Measurements from ENCODE around the gene AMZ2.
"Not testable (repeated sequence)": the region's sequence is repeated elsewhere in the genome, so short reads cannot be mapped to it uniquely, and the experiment has no call there.

AMZ2 gene

DNA sequence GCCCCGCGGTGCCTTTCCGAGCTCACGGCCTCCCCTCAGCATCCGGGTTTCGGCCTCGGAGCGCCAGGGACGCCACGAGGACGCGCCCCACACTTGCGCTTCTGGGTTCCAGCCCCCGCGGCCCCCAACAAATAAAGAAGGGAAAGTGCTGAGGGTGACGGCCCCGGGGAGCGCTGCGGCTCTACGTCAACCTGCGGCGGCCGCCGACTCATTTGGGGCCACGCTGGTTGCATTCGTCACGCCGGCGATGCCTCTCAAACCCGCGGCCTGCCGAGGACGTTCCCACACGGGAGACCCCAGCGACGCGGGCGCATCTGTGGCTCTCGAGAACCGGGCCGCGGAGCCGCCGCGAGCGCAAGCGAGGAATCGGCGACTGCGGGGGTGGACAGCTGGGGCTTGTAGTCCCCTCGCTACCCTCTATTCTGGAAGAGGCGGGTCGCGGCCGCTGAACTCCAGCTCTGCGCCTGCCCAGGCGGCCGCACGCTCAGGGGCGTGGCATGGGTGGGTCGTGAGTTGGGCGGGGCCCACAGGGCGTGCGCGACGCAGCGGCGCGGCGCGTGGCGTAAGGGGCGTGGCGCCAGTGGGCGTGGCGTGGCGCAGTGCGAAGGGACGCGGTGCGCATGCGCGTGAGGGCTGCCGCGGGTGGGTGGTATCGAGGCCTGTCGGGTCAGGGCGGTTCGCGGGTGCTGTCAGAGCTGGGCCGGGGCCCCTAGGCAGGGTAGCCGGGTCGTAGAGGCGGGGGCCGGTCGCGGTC lies at the start of gene AMZ2:
AMZ2 (plus strand) TSS at position 599 of the 754 bp plus-strand sequence. CDS start 2,145 bp downstream, outside the sequence.
- H3K36me3 ChIP-seq (ENCODE audit: control insufficient read depth, insufficient read depth, low read length) = no peaks in the 10 kb centered on the region
- no peaks in the 10 kb centered on the region for H3K27me3 ChIP-seq (ENCODE audit: control insufficient read depth, insufficient read depth, low read length)
- peak within 1 kb of the TSS; percentile 87 for H3K9ac ChIP-seq (ENCODE audit: low read length)
- peaks cover 4% of the 10 kb centered on the region for H3K4me1 ChIP-seq (ENCODE audit: control insufficient read depth, insufficient read depth, low read length)
- H3K27ac ChIP-seq (ENCODE audit: low read depth, low read length) = peak within 1 kb of the TSS; percentile 93
- peak within 1 kb of the TSS; percentile 81 for H3K4me3 ChIP-seq (ENCODE audit: low read length)

GRCh38 chr17:68198931-68199836 lies 48.7 kb upstream of the AMZ2 start:
- Histone ChIP-seq H3K27me3 (ENCODE audit: control insufficient read depth, insufficient read depth, low read length) (peaks cover 32% of the 10 kb centered on the region), H3K4me3 (ENCODE audit: low read length) (peak overlapping the region; percentile 61), H3K9ac (ENCODE audit: low read length) (no peak overlapping the region), H3K4me1 (ENCODE audit: control insufficient read depth, insufficient read depth, low read length) (peaks cover 10% of the 10 kb centered on the region), H3K36me3 (ENCODE audit: control insufficient read depth, insufficient read depth, low read length) (no peaks in the 10 kb centered on the region), H3K27ac (ENCODE audit: low read depth, low read length) (no peak overlapping the region)

DNA sequence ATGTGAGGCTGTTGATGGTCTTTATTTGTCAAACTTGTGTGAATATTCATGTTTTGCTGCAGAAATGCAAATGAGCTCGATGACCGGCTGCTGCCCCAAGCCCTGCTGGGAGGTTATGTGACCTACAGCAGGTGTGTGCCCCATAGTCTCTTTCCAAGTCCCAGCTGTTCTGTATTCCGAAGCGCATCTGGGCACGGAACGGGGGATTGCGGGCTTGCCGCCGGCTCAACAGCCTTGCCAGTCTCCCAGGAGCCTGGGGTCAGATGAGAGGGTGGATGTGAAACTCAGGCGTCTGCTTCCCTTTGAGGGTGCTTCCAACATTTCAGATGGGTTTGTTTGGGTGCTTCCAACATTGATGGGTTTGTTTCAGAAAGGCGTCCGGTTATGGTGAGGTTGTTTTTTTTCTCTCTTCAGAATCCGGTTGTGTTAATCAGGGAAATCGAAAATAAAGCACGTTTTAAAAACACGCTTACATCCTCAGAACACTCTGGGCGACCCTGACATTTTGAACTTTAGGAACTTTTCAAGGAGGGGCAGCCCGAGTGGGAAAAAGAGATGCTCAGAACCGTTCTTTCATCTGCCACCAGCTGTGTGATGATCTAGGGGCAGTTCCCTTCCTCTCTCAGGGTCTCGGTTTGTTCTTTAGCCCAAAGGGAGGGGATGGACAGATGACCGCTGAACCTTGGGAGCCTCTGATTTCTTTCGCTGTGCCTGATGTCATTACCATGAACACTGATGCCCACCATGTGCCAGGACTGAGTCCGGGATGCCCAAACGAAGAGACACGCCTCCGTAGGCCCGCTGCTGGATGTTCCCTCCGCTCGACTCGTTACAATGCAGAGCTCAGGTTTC lies 47.8 kb upstream of the AMZ2 start:
- Histone ChIP-seq H3K36me3 (ENCODE audit: control insufficient read depth, insufficient read depth, low read length) (no peaks in the 10 kb centered on the region), H3K27me3 (ENCODE audit: control insufficient read depth, insufficient read depth, low read length) (peaks cover 32% of the 10 kb centered on the region), H3K9ac (ENCODE audit: low read length) (no peak overlapping the region), H3K4me1 (ENCODE audit: control insufficient read depth, insufficient read depth, low read length) (peaks cover 10% of the 10 kb centered on the region), H3K4me3 (ENCODE audit: low read length) (peak overlapping the region; percentile 61), H3K27ac (ENCODE audit: low read depth, low read length) (no peak overlapping the region)

DNA sequence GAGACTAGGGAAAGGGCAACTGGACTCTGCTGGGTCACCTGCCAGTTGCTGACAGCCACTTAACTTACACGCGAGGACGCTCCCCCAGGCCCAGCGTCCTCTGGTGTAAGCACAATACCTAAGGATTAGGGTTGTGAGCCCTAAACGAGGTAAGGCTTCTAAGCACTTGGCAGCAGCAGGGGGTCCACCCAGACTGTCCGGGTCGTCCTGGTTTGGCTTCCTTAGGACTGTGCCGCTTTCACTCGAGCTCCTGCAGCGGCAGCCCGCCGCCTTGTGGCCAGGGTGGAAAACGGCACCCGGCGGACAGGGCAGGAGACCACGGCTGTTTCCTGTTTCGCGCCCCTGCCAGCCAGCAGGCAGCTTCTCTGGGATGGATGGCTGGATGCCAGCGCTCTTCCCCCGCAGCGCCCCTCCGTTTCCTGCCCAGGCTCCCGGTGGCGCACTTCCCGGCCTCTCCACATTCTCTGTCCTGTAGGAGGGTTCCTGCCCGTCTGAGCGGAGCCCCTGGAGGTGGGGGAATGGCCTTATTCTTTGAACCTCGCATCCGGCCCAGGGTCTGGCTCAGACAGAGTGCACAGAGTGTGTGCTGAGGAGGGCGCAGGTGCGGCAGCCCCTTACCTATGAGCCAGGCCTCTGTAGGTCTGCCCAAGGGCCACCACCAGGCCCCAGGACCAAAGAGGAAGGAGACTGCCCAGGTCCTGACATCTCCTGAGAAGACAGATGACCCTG lies 47.0 kb upstream of the AMZ2 start:
- Histone ChIP-seq H3K4me1 (ENCODE audit: control insufficient read depth, insufficient read depth, low read length) (peaks cover 10% of the 10 kb centered on the region), H3K27ac (ENCODE audit: low read depth, low read length) (no peak overlapping the region), H3K27me3 (ENCODE audit: control insufficient read depth, insufficient read depth, low read length) (peaks cover 25% of the 10 kb centered on the region), H3K36me3 (ENCODE audit: control insufficient read depth, insufficient read depth, low read length) (no peaks in the 10 kb centered on the region), H3K9ac (ENCODE audit: low read length) (peak overlapping the region; percentile 32), H3K4me3 (ENCODE audit: low read length) (peak overlapping the region; percentile 61)

DNA sequence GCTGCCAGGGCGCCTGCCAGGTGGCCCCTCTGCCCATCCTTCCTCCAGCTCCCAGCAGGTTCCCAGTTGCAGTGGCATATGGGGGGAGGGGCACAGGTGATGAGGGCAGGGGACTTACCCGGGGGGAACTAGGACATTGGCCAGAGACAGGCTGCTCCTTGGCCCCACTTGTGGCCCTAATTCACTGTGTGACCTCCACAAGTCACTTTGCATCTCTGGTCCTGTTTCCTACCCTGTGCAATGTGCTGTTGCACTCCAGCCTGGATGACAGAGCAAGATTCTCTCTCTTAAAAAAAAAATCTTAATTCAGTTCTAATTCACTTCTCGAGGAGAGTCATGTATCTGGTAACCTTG lies 46.4 kb upstream of the AMZ2 start:
- not testable (repeated sequence) for H3K4me3 ChIP-seq (ENCODE audit: low read length); H3K9ac ChIP-seq (ENCODE audit: low read length); H3K36me3 ChIP-seq (ENCODE audit: control insufficient read depth, insufficient read depth, low read length); H3K27ac ChIP-seq (ENCODE audit: low read depth, low read length); H3K4me1 ChIP-seq (ENCODE audit: control insufficient read depth, insufficient read depth, low read length)
- peaks cover 24% of the 10 kb centered on the region for H3K27me3 ChIP-seq (ENCODE audit: control insufficient read depth, insufficient read depth, low read length)

- not testable (repeated sequence) for H3K36me3 ChIP-seq (ENCODE audit: control insufficient read depth, insufficient read depth, low read length); H3K9ac ChIP-seq (ENCODE audit: low read length); H3K27ac ChIP-seq (ENCODE audit: low read depth, low read length); H3K4me3 ChIP-seq (ENCODE audit: low read length); H3K4me1 ChIP-seq (ENCODE audit: control insufficient read depth, insufficient read depth, low read length)
- peaks cover 18% of the 10 kb centered on the region for H3K27me3 ChIP-seq (ENCODE audit: control insufficient read depth, insufficient read depth, low read length)
Observed at GRCh38 chr17:68202321-68202720, 45.5 kb upstream of the AMZ2 start.

GRCh38 chr17:68204736-68205135 lies 43.1 kb upstream of the AMZ2 start:
- H3K27ac ChIP-seq (ENCODE audit: low read depth, low read length) = no peak overlapping the region

GRCh38 chr17:68205251-68205807 lies 42.5 kb upstream of the AMZ2 start:
- Histone ChIP-seq H3K36me3 (ENCODE audit: control insufficient read depth, insufficient read depth, low read length) (no peaks in the 10 kb centered on the region), H3K9ac (ENCODE audit: low read length) (peak overlapping the region; percentile 21), H3K4me3 (ENCODE audit: low read length) (peak overlapping the region; percentile 91), H3K4me1 (ENCODE audit: control insufficient read depth, insufficient read depth, low read length) (peaks cover 5% of the 10 kb centered on the region), H3K27ac (ENCODE audit: low read depth, low read length) (peak overlapping the region; percentile 80), H3K27me3 (ENCODE audit: control insufficient read depth, insufficient read depth, low read length) (peaks cover 4% of the 10 kb centered on the region)

More at GRCh38 chr17:68204736-68205135, 43.1 kb upstream of the AMZ2 start:
- Histone ChIP-seq H3K4me1 (ENCODE audit: control insufficient read depth, insufficient read depth, low read length) (peaks cover 6% of the 10 kb centered on the region), H3K36me3 (ENCODE audit: control insufficient read depth, insufficient read depth, low read length) (no peaks in the 10 kb centered on the region), H3K27me3 (ENCODE audit: control insufficient read depth, insufficient read depth, low read length) (peaks cover 5% of the 10 kb centered on the region), H3K4me3 (ENCODE audit: low read length) (peak overlapping the region; percentile 41), H3K9ac (ENCODE audit: low read length) (no peak overlapping the region)

GRCh38 chr17:68205808-68206720 lies 41.8 kb upstream of the AMZ2 start:
- Histone ChIP-seq H3K27ac (ENCODE audit: low read depth, low read length) (peak overlapping the region; percentile 80), H3K36me3 (ENCODE audit: control insufficient read depth, insufficient read depth, low read length) (no peaks in the 10 kb centered on the region), H3K9ac (ENCODE audit: low read length) (peak overlapping the region; percentile 49), H3K27me3 (ENCODE audit: control insufficient read depth, insufficient read depth, low read length) (no peaks in the 10 kb centered on the region), H3K4me1 (ENCODE audit: control insufficient read depth, insufficient read depth, low read length) (no peaks in the 10 kb centered on the region), H3K4me3 (ENCODE audit: low read length) (peak overlapping the region; percentile 91)

DNA sequence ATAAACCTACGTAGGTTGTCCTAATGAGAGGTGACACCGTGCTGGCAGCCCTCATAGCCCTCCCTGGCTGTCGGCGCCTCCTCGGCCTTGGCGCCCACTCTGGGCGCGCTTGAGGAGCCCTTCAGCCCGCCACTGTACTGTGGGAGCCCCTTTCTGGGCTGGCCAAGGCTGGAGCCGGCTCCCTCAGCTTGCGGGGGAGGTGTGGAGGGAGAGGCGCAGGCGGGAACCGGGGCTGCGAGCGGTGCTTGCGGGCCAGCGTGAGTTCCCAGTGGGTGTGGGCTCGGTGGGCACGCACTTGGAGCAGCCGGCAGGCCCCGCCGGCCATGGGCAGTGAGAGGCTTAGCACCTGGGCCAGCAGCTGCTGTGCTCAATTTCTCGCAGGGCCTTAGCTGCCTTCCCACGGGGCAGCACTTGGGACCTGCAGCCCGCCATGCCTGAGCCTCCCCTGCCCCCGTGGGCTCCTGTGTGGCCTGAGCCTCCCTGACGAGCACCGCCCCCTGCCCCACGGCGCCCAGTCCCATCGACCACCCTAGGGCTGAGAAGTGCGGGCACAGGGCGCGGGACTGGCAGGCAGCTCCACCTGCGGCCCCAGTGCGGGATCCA lies 40.1 kb upstream of the AMZ2 start:
- Histone ChIP-seq H3K4me3 (ENCODE audit: low read length) (peak overlapping the region; percentile 21), H3K36me3 (ENCODE audit: control insufficient read depth, insufficient read depth, low read length) (no peaks in the 10 kb centered on the region), H3K27ac (ENCODE audit: low read depth, low read length) (peak overlapping the region; percentile 32), H3K27me3 (ENCODE audit: control insufficient read depth, insufficient read depth, low read length) (no peaks in the 10 kb centered on the region), H3K9ac (ENCODE audit: low read length) (no peak overlapping the region), H3K4me1 (ENCODE audit: control insufficient read depth, insufficient read depth, low read length) (no peaks in the 10 kb centered on the region)

Measured in rectal smooth muscle tissue (tissue), 1 donor.